HG03066 (cell line): ENCODE measurements around the gene RRP1B.
"Not testable (repeated sequence)": the region's sequence is repeated elsewhere in the genome, so short reads cannot be mapped to it uniquely, and the experiment has no call there.

Experiments
- ATAC-seq: cut with Tn5 transposase; IDR thresholded peaks from one replicate; pipeline ENCODE4 v1.9.1; 2021; ENCODE audit warnings: low read depth; ENCODE audit not compliant: unreplicated experiment

The RRP1B gene

DNA sequence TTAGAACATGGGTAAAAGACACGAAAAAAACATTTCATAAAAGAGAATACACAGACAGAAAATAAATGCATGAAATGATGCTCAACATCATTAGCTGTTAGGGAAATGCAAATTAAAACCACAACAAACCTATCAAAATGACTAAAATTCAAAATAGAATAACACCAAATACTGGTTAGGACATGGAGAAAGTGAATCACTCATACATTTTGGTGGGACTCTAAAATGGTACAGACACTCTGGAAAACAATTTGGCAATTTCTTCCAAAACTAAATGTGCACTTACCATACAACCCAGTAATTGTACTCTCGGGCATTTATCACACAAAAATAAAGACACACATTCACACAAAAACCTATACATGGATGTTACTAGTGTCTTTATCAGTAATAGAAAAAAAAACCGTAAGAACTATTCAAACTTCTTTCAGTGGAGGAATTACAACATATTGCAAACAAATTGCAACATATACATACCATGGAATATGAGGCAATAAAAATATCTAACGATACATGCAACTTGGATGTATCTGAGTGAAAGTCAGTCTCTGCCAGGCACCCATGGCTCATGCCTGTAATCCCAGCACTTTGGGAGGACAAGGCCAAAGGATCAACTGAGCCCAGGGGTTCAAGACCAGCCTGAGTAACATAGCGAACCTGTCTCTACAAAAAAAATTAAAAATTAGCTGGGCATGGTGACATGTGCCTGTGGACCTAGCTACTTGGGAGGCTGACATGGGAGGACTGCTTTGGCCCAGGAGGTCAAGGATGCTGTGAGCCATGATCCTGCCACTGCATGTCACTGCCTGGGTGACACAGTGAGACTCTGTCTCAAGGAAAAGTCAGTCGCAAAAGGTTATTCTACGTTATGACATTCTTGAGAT is 19.6 kb upstream of the RRP1B start:
- ATAC-seq, result no peak

DNA sequence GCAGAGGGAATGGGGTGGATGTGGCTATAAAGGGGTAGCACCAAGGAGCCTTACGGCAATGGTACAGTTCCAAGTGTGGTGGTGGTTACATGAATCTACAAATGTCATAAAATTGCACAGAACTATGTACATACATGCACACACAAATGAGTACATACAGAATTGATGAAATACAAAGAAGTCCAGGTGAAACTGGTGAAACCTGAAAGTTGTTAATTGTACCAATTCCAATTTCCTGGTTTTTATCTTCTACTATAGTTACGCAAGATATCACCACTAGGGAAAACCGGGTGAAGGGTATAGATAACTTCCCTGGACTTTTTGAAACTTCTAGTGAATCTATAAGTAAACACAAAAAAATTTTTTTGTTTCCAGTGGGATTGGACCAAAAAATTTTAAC is 19.0 kb upstream of the RRP1B start:
- ATAC-seq, result no peak

DNA sequence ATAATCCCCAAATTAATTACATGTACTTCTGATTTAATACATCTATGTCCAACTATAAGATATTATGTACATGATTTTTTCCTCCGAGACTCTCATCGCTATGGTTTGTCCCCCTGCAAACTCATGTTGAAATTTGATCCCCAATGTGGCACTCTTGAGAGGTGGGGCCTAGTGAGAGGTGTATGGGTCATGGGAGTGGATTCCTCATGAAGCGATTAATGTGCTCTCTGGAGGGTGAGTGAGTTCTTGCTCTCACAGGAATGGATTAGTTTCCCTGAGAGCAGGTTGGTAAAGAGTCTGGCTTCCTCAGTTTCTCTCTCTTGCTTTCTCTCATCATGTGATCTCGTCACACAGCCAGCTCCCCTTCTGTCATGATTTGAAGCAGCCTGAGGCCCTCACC is 16.2 kb upstream of the RRP1B start:
- ATAC-seq, result no peak

DNA sequence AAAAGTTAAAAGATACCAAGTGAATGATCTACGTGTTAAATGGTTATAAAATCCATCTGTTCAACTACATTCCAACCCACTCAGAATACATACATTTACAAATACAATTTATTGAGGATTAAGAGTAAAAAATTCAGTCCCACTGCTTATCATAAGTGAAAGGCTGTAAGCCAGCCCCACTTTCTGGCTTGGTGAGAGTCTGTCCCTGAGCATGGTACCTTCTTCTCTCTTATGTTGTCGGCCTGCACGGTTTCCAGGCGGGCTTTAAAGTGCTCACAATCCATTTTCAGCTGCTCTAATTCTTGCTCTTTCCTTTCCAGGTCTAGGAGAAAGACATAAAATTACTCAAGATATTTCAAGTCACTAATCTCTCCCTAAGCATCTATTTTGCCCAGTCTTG is 15.3 kb upstream of the RRP1B start:
- ATAC-seq, result no peak

DNA sequence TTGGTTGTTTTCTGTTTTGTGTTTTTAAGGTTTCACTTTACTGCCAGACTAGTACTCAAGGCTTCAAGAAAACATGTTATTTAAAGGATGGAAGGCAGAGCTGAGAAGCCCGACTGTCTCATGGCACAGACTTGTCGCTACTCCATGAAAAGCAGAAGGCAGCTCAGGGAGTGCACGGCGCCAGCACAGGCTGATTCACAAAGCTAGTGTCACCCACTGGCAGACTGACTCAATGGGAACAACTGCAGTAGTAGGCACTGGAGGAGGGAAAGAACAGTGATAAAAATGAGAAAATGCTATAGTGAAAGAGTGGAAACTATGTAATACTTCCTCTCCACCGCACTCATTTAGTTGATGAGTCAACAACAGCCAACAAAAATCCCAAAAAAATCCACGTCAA is 14.8 kb upstream of the RRP1B start:
- ATAC-seq, result no peak

DNA sequence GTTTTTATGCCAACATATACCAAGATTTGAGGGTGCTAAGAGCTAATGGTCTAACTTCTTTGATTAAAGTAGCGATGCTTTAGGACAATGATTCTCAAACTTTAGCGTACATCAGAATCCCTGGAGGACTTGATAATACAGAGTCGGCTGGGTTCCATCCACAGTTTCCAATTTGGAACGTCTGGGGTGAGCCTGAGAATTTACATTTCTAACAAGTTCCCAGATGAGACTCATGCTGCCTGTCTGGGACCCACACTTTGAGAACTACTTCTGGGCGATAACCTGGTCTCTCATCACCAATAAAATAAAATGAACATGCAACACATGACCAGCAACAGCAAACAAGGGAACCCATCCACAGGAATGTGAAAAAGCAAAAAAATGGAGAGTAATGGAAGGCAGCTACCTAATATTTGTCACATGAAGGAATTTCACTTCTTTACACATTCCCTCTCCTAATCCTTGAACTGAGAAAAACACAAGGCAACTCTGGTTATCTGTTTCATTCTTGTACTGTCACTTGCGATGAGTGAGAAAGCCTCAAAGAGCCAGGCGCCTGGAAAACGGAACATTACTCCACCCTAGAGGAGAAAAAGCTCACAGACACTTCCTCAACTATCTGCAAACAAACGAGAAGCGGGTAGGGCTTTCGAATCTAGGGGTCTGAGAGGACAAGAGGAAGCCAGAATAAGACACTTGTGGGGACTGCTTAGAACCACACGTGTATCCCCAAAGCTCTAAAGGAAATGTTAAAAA is 14.0 kb upstream of the RRP1B start:
- no peak for ATAC-seq

DNA sequence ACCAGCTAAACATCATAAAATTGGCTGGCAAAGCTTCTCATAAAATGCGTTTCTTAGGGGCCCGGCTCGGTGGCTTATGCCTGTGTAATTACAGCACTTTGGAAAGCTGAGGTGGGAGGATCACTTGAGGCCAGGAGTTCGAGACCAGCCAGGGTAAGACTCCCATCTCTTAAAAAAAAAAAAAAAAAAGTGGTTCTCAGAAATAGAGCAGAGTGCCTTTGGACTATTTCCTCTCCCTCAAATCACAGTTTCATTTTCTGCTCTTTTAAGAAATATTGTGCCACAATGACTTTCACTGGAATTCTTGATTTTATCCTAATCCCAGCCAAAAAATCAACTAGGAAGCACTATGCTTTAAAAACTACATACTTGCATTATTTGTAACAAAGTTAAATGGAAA is 13.4 kb upstream of the RRP1B start:
- ATAC-seq, result no peak

DNA sequence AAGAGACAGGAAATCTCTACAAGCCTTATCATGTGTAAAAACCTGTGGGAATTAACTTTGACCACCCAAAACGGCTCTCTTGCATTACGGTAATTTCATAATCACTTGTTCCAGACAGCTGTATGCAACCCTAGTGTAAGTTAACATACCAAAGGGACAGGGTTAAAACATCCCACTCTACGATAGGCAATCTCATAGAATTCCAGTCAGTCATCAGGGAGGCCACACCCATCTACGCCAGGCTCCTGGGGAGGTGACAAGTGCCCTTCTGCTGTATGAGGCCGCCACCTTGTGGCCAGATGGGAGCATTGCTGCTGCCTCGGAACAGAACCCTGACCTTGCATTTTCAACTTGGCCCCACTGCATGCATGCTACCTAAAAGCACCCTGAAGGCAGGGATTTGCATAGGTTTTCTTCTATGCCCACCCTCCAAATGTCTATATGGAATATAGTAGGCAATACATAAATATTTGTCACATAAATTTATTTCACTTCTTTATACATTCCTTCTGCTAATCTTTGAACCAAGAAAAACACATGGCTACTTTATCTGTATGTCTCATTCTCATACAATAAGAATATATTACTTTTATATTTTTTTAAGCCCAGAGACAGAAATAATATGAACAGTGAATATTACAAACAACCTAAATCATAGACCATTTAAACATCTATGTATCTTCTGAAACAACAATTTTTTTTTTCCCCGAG is 12.7 kb upstream of the RRP1B start:
- ATAC-seq, result no peak

DNA sequence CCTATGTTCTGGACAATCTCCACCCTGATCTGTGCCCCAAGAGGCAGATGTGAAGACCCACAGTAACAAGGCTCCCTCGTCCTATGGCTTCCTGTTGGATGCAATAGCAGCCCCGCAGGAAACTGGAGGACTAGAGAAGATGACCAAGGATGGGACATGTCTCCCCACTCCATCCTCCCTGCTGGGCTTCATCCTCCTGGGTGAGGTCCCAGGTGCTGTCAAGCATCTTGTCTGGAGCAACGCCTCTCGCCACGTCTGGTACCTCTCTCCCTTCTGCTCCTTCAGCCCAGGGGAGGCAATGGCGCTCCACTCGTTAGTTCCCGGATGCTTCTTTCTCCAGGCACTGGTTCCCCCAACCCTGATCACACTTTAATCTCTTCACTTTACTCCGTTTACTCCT is 11.2 kb upstream of the RRP1B start:
- no peak for ATAC-seq

DNA sequence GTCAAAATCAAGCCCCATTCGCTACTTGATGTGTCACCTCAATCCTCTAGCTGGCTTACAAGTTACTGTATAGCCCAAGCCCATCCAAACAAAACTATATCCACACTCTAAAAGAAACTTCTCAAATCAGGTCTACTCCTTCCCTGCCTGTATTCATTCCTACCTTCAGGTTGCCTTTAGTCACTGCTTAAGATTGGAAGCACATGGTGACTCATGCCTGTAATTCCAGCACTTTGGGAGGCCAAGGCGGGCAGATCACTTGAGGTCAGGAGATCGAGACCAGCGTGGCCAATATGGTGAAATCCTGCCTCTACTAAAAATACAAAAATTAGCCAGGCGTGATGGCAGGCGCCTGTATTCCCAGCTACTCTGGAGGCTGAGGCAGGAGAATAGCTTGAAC is 7.4 kb upstream of the RRP1B start:
- ATAC-seq, result not testable (repeated sequence)

DNA sequence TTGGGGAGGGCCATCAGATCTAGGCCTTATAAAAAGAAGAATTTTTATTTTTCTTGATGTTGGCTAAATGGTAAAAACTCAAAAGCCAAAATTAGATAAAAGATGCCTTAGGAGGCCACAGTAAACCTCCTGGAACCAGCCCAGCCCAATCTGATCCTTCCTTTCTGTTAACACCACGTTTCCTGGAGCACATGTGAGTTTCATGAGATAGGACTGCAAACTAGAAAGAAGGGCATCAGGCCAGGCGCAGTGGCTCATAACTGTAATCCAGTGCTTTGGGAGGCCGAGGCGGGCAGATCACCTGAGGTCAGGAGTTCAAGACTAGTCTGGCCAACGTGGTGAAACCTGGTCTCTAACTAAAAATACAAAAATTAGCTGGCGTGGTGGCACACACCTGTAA is 6.7 kb upstream of the RRP1B start:
- no peak for ATAC-seq

DNA sequence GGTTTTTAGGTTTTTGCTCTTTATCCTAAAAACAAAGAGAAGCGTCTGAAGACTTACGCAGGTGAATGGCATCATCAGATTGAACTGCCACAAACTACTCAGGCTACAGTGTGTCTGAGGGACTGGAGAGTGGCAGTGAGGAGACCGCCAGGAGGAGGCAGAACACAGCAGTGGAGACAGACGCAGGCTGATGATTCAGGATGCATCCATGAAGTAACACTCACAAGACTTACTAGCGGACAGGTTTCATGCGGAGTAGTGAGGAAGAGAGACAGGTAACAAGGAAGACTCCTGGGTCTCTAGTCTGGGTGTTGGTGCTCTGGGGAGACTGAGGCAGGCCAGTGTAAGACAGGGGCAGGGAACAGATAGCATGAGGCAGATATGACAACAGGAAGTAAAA is 5.7 kb upstream of the RRP1B start:
- ATAC-seq, result no peak

DNA sequence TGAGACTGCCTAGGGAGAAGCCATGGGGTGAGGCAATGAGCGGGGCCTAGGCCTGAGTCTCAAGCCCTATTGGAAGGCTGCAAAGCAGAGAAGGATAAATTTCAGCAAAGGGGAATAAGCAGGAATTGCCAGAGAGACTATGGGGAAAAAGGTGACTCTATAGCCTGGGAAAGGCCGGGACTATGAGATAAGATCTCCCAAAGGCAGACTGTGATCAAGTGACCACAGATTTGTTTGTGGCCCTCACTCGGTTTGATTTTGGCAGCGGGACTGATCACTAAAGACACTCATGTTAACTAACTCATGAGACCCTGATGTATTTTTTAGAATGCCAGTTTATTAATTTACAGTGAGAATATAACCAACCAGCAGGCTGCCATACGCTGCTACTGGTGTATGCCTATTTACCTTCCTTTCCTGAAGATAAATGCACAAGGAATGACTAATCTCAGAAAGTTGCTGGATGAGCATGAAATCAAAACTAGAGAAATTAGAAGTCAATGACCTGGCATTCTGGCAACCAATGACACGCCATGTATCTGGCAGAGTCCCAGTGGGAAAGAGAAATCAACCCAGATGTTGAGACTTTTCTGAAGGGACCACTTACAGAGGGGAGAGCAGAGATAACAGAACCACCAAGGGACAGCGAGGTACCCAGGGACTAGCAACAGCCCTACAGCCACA is 4.4 kb upstream of the RRP1B start:
- no peak for ATAC-seq

DNA sequence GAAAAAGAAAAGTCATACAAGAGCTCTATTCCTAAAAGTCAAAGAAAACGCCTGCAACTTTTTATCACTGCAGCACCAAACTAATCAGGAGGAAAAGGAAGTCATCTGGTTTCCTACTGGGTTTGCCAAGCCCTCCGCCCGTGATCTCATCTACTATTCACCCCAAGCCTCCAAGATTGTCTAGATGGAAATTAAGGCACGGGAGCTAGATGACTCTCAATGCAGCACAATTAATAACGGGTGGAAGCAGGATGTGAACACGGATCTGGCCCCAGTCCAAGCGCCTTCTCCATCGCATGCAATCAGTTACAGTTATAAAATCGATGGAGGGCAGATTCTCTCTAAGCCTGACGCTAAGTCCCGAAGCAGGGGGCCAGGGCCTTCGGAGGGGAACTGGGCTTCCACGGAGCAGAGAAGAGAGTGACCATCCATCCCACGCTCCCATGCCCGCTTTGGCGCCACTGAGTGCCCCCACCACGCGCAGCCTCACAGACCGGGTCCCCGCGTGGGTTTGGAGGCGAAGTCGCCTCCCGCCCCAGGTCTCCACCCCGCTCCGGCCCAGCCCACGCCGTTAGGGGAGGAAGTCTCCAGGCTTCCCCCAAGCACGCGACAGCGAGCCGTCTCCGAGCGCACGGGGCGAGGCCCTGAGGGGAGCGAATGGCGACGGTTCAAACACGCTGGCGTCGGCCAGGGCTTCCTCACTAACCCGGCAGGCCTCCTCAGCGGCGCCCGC is 1.8 kb upstream of the RRP1B start:
- ATAC-seq, result no peak

DNA sequence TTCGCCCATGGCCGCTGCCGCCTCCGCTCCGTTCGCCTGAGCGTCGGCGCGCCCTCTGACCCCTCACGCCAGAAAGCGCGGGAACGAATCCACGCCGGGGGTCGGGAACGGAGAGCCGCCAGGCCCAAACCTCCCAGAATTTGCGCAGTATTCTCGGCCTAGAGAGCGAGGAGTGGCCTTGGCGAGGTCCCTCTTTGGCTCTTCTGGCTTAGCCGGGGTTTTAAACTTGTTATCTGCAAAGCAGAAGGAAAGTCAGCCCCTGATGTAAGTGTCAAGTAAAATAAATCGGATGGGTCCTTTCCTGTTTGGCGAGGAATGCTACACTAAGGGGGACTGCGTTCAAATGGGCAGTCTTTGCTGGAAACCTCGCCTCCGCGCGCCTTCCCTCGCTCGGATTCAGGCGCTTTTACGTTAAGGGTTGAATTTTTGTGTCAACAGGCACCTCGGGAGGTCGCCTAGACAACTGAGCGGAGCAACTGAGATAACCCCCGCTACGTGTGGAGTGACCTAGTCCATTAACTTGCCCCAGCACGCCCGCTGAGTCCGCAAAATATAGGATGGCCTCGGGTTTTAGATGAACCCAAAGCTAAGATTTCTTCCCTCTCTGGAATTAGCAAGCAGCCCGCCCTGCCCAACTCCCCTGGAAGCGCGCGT is 1.1 kb upstream of the RRP1B start:
- ATAC-seq, result no peak

DNA sequence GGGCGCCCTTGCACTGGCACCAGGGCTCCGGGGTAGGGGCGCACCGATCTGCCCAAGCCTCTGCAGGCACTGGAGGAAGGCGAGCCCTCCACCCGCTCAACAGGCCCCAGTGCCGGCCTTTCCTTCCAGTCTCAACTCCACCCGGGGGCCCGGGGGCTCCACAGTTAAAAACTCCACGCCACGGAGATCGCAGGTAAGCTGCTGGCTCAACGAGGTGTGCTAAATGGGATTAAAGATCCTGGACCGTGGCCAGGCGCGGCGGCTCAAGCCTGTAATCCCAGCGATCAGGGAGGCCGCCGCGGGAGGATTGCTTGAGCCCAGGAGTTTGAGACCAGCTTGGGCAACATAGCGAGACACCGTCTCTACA is 608 bp upstream of the RRP1B start:
- ATAC-seq, result no peak

DNA sequence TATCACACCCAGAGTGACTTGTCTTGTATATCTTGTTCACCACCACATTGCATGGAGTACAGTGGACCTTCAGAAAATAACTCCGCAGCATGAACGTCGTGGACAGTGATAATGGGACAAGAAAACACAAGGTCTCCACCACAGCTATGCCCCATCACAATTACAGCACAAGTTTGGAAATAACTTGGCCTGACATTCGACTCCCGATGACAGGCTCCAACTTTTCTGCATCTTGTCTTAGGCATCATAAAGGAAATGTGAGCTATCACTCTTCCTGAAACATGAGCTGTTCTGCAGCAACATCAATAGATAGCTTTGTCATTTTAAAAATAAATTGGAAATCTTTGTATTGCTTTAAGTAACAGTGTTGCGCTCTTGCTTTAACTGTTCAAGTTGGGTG is 2.9 kb downstream of the RRP1B start:
- ATAC-seq, result no peak

DNA sequence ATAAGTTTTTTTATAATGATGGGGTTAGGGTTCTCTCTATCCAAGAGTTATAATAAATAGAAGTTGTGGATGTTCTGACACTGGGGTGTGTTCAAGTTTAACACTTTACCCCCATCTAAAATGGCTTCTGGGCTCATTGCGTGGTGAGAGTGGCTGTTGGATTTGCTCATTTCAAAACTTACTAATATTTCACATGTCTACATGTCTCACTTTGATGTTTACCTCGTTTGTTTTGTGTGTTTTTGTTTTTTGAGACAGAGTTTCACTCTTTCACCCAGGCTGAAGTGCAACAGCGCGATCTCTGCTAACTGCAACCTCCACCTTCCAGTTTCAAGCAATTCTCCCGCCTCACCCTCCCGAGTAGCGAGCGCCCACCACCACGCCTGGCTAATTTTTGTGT is 3.7 kb downstream of the RRP1B start:
- ATAC-seq, result no peak

DNA sequence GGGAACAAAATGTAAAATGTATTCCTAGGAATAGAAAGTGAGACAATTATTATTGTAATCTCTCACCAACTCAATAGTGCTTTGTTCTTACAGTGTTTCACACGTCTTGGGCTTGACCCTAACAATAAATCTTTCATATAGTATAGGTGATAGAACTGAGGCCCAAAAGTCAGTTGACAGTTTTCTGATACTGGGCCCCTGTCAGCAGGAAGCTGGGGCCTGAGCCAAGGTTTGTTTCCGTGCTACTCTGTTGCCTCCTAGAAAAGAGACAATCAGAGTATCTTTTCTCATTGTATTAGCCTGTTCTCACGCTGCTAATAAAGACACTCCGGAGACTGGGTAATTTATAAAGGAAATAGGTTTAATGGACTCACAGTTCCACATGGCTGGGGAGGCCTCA is 5.0 kb downstream of the RRP1B start:
- no peak for ATAC-seq

DNA sequence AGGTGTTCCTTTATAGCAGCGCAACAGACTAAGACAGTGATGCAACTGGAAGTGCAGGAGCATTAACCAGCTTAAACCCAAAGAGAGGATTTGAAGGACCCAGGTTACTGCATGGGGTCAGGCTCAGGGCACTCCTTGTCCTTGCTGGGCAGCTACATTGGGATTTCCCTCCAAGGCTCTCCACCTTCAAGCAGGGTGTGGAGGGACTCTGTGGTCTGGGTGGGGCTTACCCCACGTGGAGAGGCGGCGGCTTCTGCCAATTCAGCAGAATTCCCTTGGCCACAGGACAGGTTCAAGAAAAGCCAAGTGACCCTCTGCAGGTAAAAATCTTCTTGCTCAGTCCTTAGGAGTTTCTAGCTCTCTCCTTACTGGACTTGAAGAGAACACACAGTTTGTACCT is 6.5 kb downstream of the RRP1B start:
- no peak for ATAC-seq
